ENCODE measurements around the gene TNFAIP8. TPM values are rescaled to one million over a fixed set of nuclear protein-coding genes. Genes with fewer than 3 reads are reported as not detected.

TNFAIP8 gene
- total RNA-seq, 1 experiment from 2014 or later, result 16.4 TPM

DNA sequence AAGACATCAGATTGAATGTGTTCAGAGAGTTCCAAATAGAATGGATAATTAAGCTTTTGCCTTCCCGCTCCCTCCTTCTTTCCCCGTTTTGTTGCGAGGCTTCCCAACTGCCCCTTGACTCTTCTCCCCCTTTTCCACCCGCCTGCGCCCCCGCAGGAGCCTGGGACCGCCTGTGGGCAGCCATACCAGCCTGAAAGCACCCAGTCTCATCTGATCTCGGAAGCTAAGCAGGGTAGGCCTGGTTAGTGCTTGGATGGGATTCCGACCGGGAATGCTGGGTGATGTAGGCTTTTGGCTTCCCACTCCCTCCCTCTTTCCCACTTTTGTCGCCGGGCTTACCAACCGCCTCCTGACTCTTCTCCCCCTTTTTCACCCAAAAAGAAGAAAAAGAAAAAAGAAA lies 89.7 kb downstream of the TNFAIP8 start:
- no peak overlapping the region for H3K4me2 ChIP-seq
- H3K79me2 ChIP-seq (ENCODE audit: low read depth), result no peaks in the 10 kb centered on the region
- DNase-seq, result no peak
- ChIA-PET CTCF (no interaction called here), POLR2A (ENCODE audit: unreplicated experiment) (no interaction called here)
- no peak for TF ChIP-seq CTCF (conservative IDR thresholded peaks at IDR 0.05)
- TF ChIP-seq EZH2 (IDR thresholded peaks at IDR 0.05; ENCODE audit: low read depth), result no peak
- H3K36me3 ChIP-seq (ENCODE audit: low read depth), result no peaks in the 10 kb centered on the region
- no peak overlapping the region for H2AFZ ChIP-seq
- no peak overlapping the region for H3K4me3 ChIP-seq
- no peaks in the 10 kb centered on the region for H4K20me1 ChIP-seq (ENCODE audit: insufficient read depth)
- no peaks in the 10 kb centered on the region for H3K9me3 ChIP-seq (ENCODE audit: insufficient read depth, low read depth)
- no peaks in the 10 kb centered on the region for H3F3A ChIP-seq (ENCODE audit: insufficient read depth, low read depth)
- no peaks in the 10 kb centered on the region for H3K9me2 ChIP-seq (ENCODE audit: insufficient read depth)
- BruUV-seq (replicated peaks), result no TSS peak
- H3K4me1 ChIP-seq (replicated peaks; ENCODE audit: insufficient read depth), result no peaks in the 10 kb centered on the region
- intact Hi-C loops (cut with micrococcal nuclease; ENCODE audit: unreplicated experiment), result no loop called here
- no peaks in the 10 kb centered on the region for H3K27me3 ChIP-seq (ENCODE audit: insufficient read depth, low read depth)
- H3K27ac ChIP-seq, result no peak overlapping the region

Other genes with a start within 250 kb of the TNFAIP8 start
- gene HSD17B4, start 96.5 kb downstream of the TNFAIP8 start, total RNA-seq (2021), result 148 and 226 TPM in 2 replicates